GM12873 (cell line): Measurements from ENCODE around the gene ZNF512.

Experiments used
- TF ChIP-seq, protein P1 (sequence below): IDR thresholded peaks from 2 replicates; pipeline ENCODE4 v1.5.1; 2012; ENCODE audit warnings: low read depth, mild to moderate bottlenecking, moderate library complexity, low read length, control low read depth; ENCODE audit not compliant: insufficient read depth; ENCODE audit errors: missing control alignments

Gene ZNF512

DNA sequence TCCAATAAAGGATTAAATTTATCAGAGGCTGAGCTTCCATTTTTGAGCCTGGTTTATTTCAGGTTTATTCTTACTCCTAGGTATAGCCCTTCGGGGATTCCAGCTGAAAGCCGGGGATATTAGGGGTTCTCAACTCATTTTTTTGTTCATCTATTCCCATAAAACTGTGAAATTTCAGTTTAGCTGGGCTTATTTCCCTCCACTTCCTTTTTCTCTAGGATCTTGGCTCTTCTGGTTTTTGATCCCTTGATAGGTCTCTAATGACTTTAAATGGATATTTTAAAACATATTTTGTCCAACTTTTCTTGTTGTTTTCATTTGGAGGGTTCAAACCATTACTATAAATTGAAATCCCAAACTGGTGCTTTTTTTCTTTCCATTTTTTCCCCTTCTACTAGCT, 23.6 kb upstream of the ZNF512 start:
- TF ChIP-seq, protein P1, sequence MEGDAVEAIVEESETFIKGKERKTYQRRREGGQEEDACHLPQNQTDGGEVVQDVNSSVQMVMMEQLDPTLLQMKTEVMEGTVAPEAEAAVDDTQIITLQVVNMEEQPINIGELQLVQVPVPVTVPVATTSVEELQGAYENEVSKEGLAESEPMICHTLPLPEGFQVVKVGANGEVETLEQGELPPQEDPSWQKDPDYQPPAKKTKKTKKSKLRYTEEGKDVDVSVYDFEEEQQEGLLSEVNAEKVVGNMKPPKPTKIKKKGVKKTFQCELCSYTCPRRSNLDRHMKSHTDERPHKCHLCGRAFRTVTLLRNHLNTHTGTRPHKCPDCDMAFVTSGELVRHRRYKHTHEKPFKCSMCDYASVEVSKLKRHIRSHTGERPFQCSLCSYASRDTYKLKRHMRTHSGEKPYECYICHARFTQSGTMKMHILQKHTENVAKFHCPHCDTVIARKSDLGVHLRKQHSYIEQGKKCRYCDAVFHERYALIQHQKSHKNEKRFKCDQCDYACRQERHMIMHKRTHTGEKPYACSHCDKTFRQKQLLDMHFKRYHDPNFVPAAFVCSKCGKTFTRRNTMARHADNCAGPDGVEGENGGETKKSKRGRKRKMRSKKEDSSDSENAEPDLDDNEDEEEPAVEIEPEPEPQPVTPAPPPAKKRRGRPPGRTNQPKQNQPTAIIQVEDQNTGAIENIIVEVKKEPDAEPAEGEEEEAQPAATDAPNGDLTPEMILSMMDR = no peak

DNA sequence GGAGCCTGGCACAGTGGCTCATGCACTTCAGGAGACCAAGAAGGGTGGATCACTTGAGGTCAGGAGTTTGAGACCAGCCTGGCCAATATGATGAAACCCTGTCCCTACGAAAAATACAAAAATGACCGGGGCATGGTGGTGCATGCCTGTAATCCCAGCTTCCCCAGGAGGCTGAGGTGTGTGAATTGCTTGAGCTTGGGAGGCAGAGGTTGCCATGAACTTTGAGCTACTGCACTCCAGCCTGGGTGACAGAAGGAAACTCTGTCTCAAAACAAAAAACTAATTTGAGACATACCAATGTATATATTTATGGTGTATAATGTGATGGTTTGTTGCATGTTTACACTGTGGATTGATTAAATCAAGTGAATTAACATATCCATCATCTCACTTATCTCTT, 21.8 kb upstream of the ZNF512 start:
- TF ChIP-seq, protein P1 = no peak

DNA sequence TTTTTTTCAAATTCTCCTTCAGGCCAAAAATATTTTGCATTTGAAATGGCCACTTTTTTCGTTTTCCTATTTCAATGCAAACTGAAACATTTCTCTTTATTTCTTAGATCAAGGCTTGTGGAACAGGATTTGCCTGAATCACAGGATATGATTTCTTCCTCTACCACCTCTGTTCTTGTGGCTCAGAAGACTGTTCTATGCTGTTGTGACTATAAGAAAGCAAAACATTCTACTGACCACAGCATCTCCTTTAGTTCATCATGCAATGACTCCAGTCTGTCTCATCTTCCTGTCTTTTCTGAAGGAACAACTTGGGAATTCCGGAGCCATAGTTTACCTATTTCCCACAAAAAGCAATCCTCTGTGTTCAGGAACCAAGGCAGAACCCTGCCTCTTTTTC, 16.2 kb upstream of the ZNF512 start:
- TF ChIP-seq, protein P1 = no peak

DNA sequence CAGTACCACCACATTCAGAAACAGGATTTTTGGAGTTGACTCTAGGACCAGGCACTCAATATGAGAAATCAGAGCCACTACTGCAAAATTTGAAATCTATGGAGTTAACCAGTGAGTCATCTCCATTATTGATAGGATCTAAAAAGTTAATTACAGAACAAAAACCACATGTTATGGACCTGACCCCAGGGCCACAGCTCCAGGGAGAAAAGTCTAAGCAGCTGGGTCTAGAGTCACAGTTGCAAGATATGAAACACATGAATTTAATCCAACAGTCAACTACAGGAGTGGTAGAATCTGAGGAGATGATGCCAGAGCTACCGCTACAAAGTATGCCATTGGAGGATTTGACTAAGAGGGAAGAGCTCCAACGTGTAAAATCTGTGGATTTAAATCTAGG, 13.4 kb upstream of the ZNF512 start:
- TF ChIP-seq, protein P1 = no peak

DNA sequence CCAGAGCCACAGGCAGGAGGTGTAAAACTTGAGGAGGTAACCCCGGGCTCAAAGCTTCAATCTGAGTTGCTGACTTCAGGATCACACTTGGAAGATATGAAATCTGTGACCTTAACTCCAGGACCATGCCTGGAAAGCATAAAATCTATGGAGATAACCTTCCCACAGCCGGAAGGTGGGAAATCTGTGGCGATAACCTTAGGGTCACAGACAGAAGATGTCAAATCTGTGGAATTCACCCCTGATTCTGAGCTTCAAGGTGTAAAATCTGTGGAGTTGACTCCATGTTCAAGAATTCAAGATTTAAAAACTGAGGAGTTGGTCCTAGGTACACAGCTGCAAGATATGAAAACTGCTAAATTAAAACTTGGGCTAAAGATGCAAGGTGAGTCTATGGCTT, 11.6 kb upstream of the ZNF512 start:
- TF ChIP-seq, protein P1 = no peak

DNA sequence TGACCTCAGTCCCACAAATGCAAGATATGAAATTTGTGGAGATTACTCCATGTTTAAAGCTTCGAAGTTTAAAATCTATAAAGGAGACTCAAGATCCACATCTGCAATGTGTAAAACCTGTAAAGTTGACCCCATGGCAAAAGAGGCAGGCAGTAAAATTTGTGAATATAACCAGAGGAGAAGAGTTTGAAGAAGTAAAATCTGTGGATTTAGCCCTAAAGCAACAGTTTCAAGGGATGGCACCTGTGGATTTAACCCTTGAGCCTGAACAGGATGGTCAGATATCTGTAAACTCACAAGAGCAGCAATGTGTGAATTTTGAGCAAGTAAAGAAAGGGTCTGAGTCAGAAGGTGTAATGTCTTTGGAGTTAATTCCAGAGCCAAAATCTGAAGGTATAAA, 11.2 kb upstream of the ZNF512 start:
- TF ChIP-seq, protein P1 = no peak

DNA sequence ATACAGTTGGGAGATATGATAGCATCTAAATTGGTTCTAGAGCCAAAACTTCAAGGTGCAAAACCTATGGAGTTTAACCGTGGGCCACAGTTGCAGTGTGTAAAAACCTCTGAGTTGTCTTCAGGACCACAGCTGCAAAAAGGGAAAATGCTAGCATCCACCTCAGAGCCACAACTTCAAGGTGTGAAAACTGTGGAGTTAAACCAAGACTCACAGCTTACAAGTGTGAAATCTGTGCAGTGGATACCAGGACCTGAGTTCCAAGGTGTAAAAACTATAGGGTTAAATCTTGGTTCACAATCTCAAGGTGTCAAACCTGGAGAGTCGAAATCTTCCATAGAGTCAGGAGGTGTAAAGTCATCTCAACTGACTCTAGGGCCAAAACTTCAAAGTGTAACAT, 10.4 kb upstream of the ZNF512 start:
- TF ChIP-seq, protein P1 = no peak
